Peyer's patch (tissue), 4 donors: ENCODE results near the gene RSPO1. TPM values are rescaled to one million over a fixed set of nuclear protein-coding genes. Genes with fewer than 3 reads are reported as not detected.
A peak's percentile ranks its signal among the peaks of the same experiment; 100 is the strongest.

Experiments used
- DNase-seq, 3 donors: peaks; one replicate each; pipeline ENCODE4 v3.0.0-alpha.2; 2017 to 2019
- H3K27ac ChIP-seq, 4 donors: fragments of 200-600 bp; sonication (generic); one replicate each; pipeline ENCODE4 v1.5.1; 2016 to 2019
- H3K27me3 ChIP-seq, 2 donors: fragments of 200-600 bp; sonication (generic); one replicate each; pipeline ENCODE4 v1.5.1; 2019
- H3K36me3 ChIP-seq, 3 donors: fragments of 200-600 bp; sonication (generic); one replicate each; pipeline ENCODE4 v1.5.1; 2016 to 2019
- H3K4me1 ChIP-seq, 4 donors: fragments of 200-600 bp; sonication (generic); one replicate each; pipeline ENCODE4 v1.5.1; 2016 to 2019
- H3K4me3 ChIP-seq, 4 donors: fragments of 200-600 bp; sonication (generic); 1 replicate in 3 of 4; 2 replicates in 1 of 4; pipeline ENCODE4 v1.5.1; 2016 to 2019; ENCODE audit warnings: mild to moderate bottlenecking in 1 of 4
- H3K9me3 ChIP-seq, 4 donors: fragments of 200-600 bp; sonication (generic); one replicate each; pipeline ENCODE4 v1.5.1; 2016 to 2019; ENCODE audit warnings: mild to moderate bottlenecking in 1 of 4
- POLR2A ChIP-seq, 2 donors: fragments of 450-650 bp; IDR thresholded peaks; one replicate each; pipeline ENCODE4 v1.5.1; 2017; ENCODE audit warnings: antibody characterized with exemption in 2 of 2, mild to moderate bottlenecking in 2 of 2, moderate library complexity in 2 of 2
- total RNA-seq, 4 donors: library from RNA; depleted of rRNA; stranded (reverse); fragments of >200 nt; gene quantifications; one replicate each; pipeline ENCODE4 v1.1.0, GENCODE V29; 2016
- TF ChIP-seq, protein P1 (sequence below), 6 experiments: fragments of 450-650 bp in 4 of 6; fragments of 200-600 bp in 2 of 6; sonication (generic) in 1 of 6; IDR thresholded peaks; one replicate each; pipeline ENCODE4 v1.5.1; 2017 to 2019; ENCODE audit warnings: antibody characterized with exemption in 6 of 6, mild to moderate bottlenecking in 3 of 6, moderate library complexity in 1 of 6

The RSPO1 gene
- total RNA-seq, 4 donors from 2014 or later, result 0.35 to 2.5 (median 1.4) TPM

DNA sequence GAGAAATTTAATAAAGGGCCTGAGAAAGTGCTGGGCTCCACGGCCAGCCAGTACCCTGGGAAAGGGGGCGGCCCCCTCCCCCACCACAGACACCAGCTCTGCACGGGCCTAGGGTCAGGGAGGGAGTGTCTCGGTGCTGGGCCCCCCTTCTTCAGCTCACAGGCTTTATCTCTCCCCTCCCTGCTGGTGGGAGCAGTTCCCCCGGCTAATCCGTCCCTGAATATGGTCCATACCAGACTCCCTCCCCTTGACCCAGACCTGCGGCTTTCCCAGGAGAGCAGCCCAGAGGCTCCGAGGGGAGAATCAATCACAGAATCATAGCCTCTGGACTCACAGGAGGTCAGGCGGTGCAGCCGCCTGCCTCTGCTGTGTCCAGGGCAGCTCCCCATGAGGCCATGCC, 26.0 kb upstream of the RSPO1 start:
- no peak overlapping the region for H3K4me3 ChIP-seq
- H3K27ac ChIP-seq, result no peak overlapping the region
- H3K27me3 ChIP-seq, result no peaks in the 10 kb centered on the region
- H3K4me1 ChIP-seq, result no peaks in the 10 kb centered on the region
- H3K36me3 ChIP-seq, result no peaks in the 10 kb centered on the region
- no peak for TF ChIP-seq POLR2A (IDR thresholded peaks at IDR 0.05)
- TF ChIP-seq, protein P1, sequence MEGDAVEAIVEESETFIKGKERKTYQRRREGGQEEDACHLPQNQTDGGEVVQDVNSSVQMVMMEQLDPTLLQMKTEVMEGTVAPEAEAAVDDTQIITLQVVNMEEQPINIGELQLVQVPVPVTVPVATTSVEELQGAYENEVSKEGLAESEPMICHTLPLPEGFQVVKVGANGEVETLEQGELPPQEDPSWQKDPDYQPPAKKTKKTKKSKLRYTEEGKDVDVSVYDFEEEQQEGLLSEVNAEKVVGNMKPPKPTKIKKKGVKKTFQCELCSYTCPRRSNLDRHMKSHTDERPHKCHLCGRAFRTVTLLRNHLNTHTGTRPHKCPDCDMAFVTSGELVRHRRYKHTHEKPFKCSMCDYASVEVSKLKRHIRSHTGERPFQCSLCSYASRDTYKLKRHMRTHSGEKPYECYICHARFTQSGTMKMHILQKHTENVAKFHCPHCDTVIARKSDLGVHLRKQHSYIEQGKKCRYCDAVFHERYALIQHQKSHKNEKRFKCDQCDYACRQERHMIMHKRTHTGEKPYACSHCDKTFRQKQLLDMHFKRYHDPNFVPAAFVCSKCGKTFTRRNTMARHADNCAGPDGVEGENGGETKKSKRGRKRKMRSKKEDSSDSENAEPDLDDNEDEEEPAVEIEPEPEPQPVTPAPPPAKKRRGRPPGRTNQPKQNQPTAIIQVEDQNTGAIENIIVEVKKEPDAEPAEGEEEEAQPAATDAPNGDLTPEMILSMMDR (IDR thresholded peaks at IDR 0.05), result no peak
- no peak for DNase-seq
- no peaks in the 10 kb centered on the region for H3K9me3 ChIP-seq

DNA sequence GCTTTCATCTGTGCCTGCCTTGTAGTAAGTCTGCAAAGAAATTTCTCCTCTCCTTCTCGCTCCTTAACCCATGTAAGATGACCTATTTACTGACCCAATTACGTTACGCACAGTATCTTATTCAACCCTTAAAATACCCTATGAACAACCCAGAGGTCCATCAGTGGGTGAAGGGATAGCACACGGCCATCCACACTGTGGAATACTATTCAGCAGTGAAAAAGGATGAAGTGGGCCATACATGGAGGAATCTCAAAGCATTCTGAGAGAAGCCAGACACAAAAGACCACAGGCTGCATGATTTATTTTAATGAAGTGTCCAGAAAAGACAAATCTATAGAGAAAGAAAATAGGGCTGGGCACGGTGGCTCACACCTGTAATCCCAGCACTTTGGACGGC, 23.8 kb upstream of the RSPO1 start:
- Histone ChIP-seq H3K4me3 (no peak overlapping the region), H3K9me3 (no peaks in the 10 kb centered on the region), H3K27ac (no peak overlapping the region), H3K4me1 (no peaks in the 10 kb centered on the region), H3K27me3 (no peaks in the 10 kb centered on the region), H3K36me3 (no peaks in the 10 kb centered on the region)
- DNase-seq, result no peak
- TF ChIP-seq, protein P1 (IDR thresholded peaks at IDR 0.05), result no peak
- no peak for TF ChIP-seq POLR2A (IDR thresholded peaks at IDR 0.05)

- H3K27me3 ChIP-seq, result no peaks in the 10 kb centered on the region
- no peak overlapping the region for H3K4me3 ChIP-seq
- no peaks in the 10 kb centered on the region for H3K9me3 ChIP-seq
- no peaks in the 10 kb centered on the region for H3K36me3 ChIP-seq
- H3K27ac ChIP-seq, result no peak overlapping the region
- TF ChIP-seq POLR2A (IDR thresholded peaks at IDR 0.05), result no peak
- TF ChIP-seq, protein P1 (IDR thresholded peaks at IDR 0.05), result no peak
- H3K4me1 ChIP-seq, result no peaks in the 10 kb centered on the region
- peak in 1 of 3 donors; percentile 15 for DNase-seq
These were observed 23.1 kb upstream of the RSPO1 start for GRCh38 chr1:37657620-37658412.

- Histone ChIP-seq H3K36me3 (no peaks in the 10 kb centered on the region), H3K9me3 (no peaks in the 10 kb centered on the region), H3K27ac (no peak overlapping the region), H3K4me1 (no peaks in the 10 kb centered on the region), H3K27me3 (no peaks in the 10 kb centered on the region), H3K4me3 (no peak overlapping the region)
- TF ChIP-seq, protein P1 (IDR thresholded peaks at IDR 0.05), result no peak
- TF ChIP-seq POLR2A (IDR thresholded peaks at IDR 0.05), result no peak
- DNase-seq, result no peak
These were observed 22.2 kb upstream of the RSPO1 start for GRCh38 chr1:37656881-37657280.

DNA sequence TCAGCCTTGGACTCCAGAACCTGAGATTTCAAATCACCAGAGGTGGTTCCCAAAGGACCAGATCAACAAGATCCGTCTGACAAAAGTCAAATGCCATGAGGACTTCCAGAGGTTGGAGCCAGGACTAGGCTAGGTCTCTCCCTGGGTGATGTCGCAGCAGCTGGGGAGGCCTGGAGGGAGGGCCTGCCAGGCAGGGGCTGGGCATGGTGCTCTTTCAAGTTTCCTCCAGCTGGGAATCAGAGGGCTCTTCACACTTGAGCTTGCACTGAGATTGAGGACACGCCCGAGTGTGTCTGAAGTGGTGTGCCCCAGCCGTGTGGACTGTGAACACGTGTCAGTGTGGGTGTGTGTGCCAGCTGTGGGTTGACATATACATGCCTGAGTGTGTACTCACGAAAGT, 21.3 kb upstream of the RSPO1 start:
- no peak overlapping the region for H3K4me3 ChIP-seq
- peak in 1 of 3 donors; percentile 15 for DNase-seq
- no peak for TF ChIP-seq POLR2A (IDR thresholded peaks at IDR 0.05)
- TF ChIP-seq, protein P1 (IDR thresholded peaks at IDR 0.05), result no peak
- H3K27ac ChIP-seq, result no peak overlapping the region
- H3K9me3 ChIP-seq, result no peaks in the 10 kb centered on the region
- H3K4me1 ChIP-seq, result no peaks in the 10 kb centered on the region
- H3K27me3 ChIP-seq, result no peaks in the 10 kb centered on the region
- H3K36me3 ChIP-seq, result no peaks in the 10 kb centered on the region
